HCT116 (cell line): ENCODE measurements around the gene MUC4. TPM values are rescaled to one million over a fixed set of nuclear protein-coding genes. Genes with fewer than 3 reads are reported as not detected.

Experiments
- ATAC-seq: fragments of 200-7000 bp; cut with Tn5 transposase; 2 replicates; pipeline ENCODE4 v1.9.1; 2020; ENCODE audit warnings: mild to moderate bottlenecking, moderate library complexity
- BruUV-seq: library from RNA; stranded (reverse); fragments of 400-500 nt; replicated peaks from 2 replicates; lab custom pipeline; 2021; lab: Mats Ljungman, UMichigan
- CTCF ChIA-PET: fragments of 300-600 bp; sonication (Branson Sonifier 250); formaldehyde crosslinking; loops from one replicate; lab custom pipeline; 2021; ENCODE audit warnings: antibody characterized with exemption; lab: Charles Lee
- POLR2A ChIA-PET: fragments of 300-600, 350-600 bp; sonication (Branson Sonifier 250); formaldehyde crosslinking; loops from one replicate; lab custom pipeline; 2021; ENCODE audit warnings: antibody characterized with exemption; lab: Charles Lee
- RAD21 ChIA-PET, 2 experiments: fragments of 300-600 bp; sonication (Branson Sonifier 250); formaldehyde crosslinking; loops; one replicate each; lab custom pipeline; 2023; ENCODE audit warnings: low total read pairs in 2 of 2; ENCODE audit not compliant: uncharacterized antibody in 2 of 2, unreplicated experiment in 2 of 2, low non-redundant PET in 1 of 2; lab: Charles Lee
- DNase-seq: peaks from one replicate; pipeline ENCODE4 v3.0.0-alpha.2; 2010; ENCODE audit warnings: low read depth, low spot score
- H2AFZ ChIP-seq: fragments of 200-600 bp; shearing (Covaris generic), sonication (generic); 2 replicates; pipeline ENCODE4 v1.6.1; 2017; ENCODE audit warnings: low read depth, mixed run types, mixed read lengths, antibody characterized with exemption, low read length; ENCODE audit not compliant: poor library complexity, severe bottlenecking
- H3K27ac ChIP-seq: 2 replicates; pipeline ENCODE4 v1.5.1; 2012; ENCODE audit warnings: low read depth, low read length
- H3K27me3 ChIP-seq: fragments of 200-600 bp; sonication (generic); 2 replicates; pipeline ENCODE4 v1.6.1; 2016; ENCODE audit warnings: mixed run types, low read length, mixed read lengths; ENCODE audit not compliant: insufficient read depth
- H3K36me3 ChIP-seq, 2 experiments: fragments of 200-500 bp in 1 of 2; fragments of 200-600 bp in 1 of 2; sonication (Bioruptor generic) in 1 of 2; sonication (generic) in 1 of 2; 2 replicates each; pipeline versions ENCODE4 v1.5.1 to v1.6.1; 2014 to 2016; ENCODE audit warnings: low read length in 2 of 2, inconsistent platforms in 1 of 2, mixed read lengths in 1 of 2, mixed run types in 1 of 2; ENCODE audit not compliant: insufficient read depth in 2 of 2, control insufficient read depth in 1 of 2
- H3K4me1 ChIP-seq, 2 experiments: fragments of 200-600 bp in 1 of 2; sonication (generic) in 1 of 2; 2 replicates each; pipeline versions ENCODE4 v1.5.1 to v1.6.1; 2012 to 2017; ENCODE audit warnings: low read length in 2 of 2, inconsistent platforms in 1 of 2, mild to moderate bottlenecking in 1 of 2, mixed read lengths in 1 of 2, mixed run types in 1 of 2, moderate library complexity in 1 of 2; ENCODE audit not compliant: insufficient read depth in 2 of 2, control insufficient read depth in 1 of 2
- H3K4me2 ChIP-seq: fragments of 200-600 bp; sonication (generic); 2 replicates; pipeline ENCODE4 v1.6.1; 2017; ENCODE audit warnings: mixed run types, low read length, mixed read lengths
- H3K4me3 ChIP-seq, 2 experiments: fragments of 200-600 bp in 1 of 2; sonication (generic) in 1 of 2; replicated peaks in 1 of 2; 2 replicates each; pipeline ENCODE4 v1.5.1; 2011 to 2016; ENCODE audit warnings: low read length in 2 of 2, control low read depth in 1 of 2, low read depth in 1 of 2, mild to moderate bottlenecking in 1 of 2, mixed read lengths in 1 of 2, mixed run types in 1 of 2
- H3K79me2 ChIP-seq: fragments of 200-600 bp; sonication (generic); 2 replicates; pipeline ENCODE4 v1.6.1; 2017; ENCODE audit warnings: mild to moderate bottlenecking, mixed run types, low read length, moderate library complexity, mixed read lengths; ENCODE audit not compliant: insufficient read depth
- H3K9ac ChIP-seq: fragments of 200-600 bp; sonication (generic); 2 replicates; pipeline ENCODE4 v1.6.1; 2016; ENCODE audit warnings: low read length, mixed read lengths
- H3K9me2 ChIP-seq: fragments of 200-600 bp; sonication (generic), shearing (Covaris generic); 2 replicates; pipeline ENCODE4 v1.6.1; 2017; ENCODE audit warnings: mixed run types, mild to moderate bottlenecking, moderate library complexity; ENCODE audit not compliant: insufficient read depth
- H3K9me3 ChIP-seq, 2 experiments: fragments of 200-500 bp in 1 of 2; fragments of 200-600 bp in 1 of 2; sonication (Bioruptor generic) in 1 of 2; sonication (generic) in 1 of 2; 2 replicates each; pipeline ENCODE4 v1.6.1; 2014 to 2017; ENCODE audit warnings: low read length in 2 of 2, mixed read lengths in 2 of 2, inconsistent platforms in 1 of 2, low read depth in 1 of 2, mild to moderate bottlenecking in 1 of 2, mixed run types in 1 of 2, moderate library complexity in 1 of 2; ENCODE audit not compliant: control insufficient read depth in 1 of 2, insufficient read depth in 1 of 2
- H4K20me1 ChIP-seq: fragments of 200-600 bp; sonication (generic), shearing (Covaris generic); 2 replicates; pipeline ENCODE4 v1.6.1; 2017; ENCODE audit warnings: mixed run types, mild to moderate bottlenecking, moderate library complexity; ENCODE audit not compliant: insufficient read depth
- EGR1 ChIP-seq: IDR thresholded peaks from 2 replicates; pipeline ENCODE4 v1.6.1; 2012; ENCODE audit warnings: low read depth
- ELF1 ChIP-seq: IDR thresholded peaks from 2 replicates; pipeline ENCODE4 v1.6.1; 2012; ENCODE audit warnings: low read depth, borderline replicate concordance
- EZH2 ChIP-seq: fragments of 200-600 bp; sonication (generic); IDR thresholded peaks from 2 replicates; pipeline ENCODE4 v1.6.1; 2017; ENCODE audit warnings: antibody characterized with exemption, mixed run types
- EZH2phosphoT487 ChIP-seq: fragments of 200-600 bp; IDR thresholded peaks from 2 replicates; pipeline ENCODE4 v1.6.1; 2018; ENCODE audit warnings: antibody characterized with exemption, borderline replicate concordance
- FOSL1 ChIP-seq: IDR thresholded peaks from 2 replicates; pipeline ENCODE4 v1.6.1; 2012; ENCODE audit warnings: low read depth
- JUND ChIP-seq: IDR thresholded peaks from 2 replicates; pipeline ENCODE4 v1.6.1; 2012
- POLR2AphosphoS5 ChIP-seq: IDR thresholded peaks from 2 replicates; pipeline ENCODE4 v1.6.1; 2011; ENCODE audit warnings: mild to moderate bottlenecking, low read depth, low read length, moderate library complexity
- SIN3A ChIP-seq: IDR thresholded peaks from 2 replicates; pipeline ENCODE4 v1.6.1; 2012; ENCODE audit warnings: low read depth
- SP1 ChIP-seq: IDR thresholded peaks from 2 replicates; pipeline ENCODE4 v1.6.1; 2012; ENCODE audit warnings: low read depth
- YY1 ChIP-seq: IDR thresholded peaks from 2 replicates; pipeline ENCODE4 v1.6.1; 2011; ENCODE audit warnings: low read length, low read depth, moderate library complexity, mild to moderate bottlenecking; ENCODE audit not compliant: insufficient replicate concordance; ENCODE audit errors: extremely low read depth
- intact Hi-C: fragments of 100-400 bp; cut with micrococcal nuclease; formaldehyde crosslinking; loops from 2 replicates; pipeline ENCODE4 v1.10.0; 2022
- total RNA-seq: library from RNA; stranded (reverse); gene quantifications from one replicate; pipeline ENCODE4 v1.2.1, GENCODE V29; 2021; ENCODE audit not compliant: unreplicated experiment
- TF ChIP-seq, protein P1 (sequence below): IDR thresholded peaks from 2 replicates; pipeline ENCODE4 v1.6.1; 2012; ENCODE audit warnings: low read depth
- TF ChIP-seq, protein P2 (sequence below), 3 experiments: fragments of 200-600 bp in 1 of 3; sonication (generic) in 1 of 3; IDR thresholded peaks in 2 of 3; conservative IDR thresholded peaks in 1 of 3; 2 replicates each; pipeline ENCODE4 v1.5.1; 2012 to 2017; ENCODE audit warnings: low read depth in 2 of 3, low read length in 2 of 3, antibody characterized with exemption in 1 of 3, borderline replicate concordance in 1 of 3, control low read depth in 1 of 3, mild to moderate bottlenecking in 1 of 3, mixed read lengths in 1 of 3, mixed run types in 1 of 3, moderate library complexity in 1 of 3; ENCODE audit not compliant: insufficient read depth in 1 of 3
- TF ChIP-seq, protein P3 (sequence below): IDR thresholded peaks from 2 replicates; pipeline ENCODE4 v1.6.1; 2012
- TF ChIP-seq, protein P4 (sequence below): IDR thresholded peaks from 2 replicates; pipeline ENCODE4 v1.6.1; 2011; ENCODE audit warnings: mild to moderate bottlenecking, low read length, moderate library complexity; ENCODE audit not compliant: insufficient replicate concordance; ENCODE audit errors: extremely low read depth

Gene MUC4
- total RNA-seq, 1 experiment from 2014 or later, result 0.64 TPM

DNA sequence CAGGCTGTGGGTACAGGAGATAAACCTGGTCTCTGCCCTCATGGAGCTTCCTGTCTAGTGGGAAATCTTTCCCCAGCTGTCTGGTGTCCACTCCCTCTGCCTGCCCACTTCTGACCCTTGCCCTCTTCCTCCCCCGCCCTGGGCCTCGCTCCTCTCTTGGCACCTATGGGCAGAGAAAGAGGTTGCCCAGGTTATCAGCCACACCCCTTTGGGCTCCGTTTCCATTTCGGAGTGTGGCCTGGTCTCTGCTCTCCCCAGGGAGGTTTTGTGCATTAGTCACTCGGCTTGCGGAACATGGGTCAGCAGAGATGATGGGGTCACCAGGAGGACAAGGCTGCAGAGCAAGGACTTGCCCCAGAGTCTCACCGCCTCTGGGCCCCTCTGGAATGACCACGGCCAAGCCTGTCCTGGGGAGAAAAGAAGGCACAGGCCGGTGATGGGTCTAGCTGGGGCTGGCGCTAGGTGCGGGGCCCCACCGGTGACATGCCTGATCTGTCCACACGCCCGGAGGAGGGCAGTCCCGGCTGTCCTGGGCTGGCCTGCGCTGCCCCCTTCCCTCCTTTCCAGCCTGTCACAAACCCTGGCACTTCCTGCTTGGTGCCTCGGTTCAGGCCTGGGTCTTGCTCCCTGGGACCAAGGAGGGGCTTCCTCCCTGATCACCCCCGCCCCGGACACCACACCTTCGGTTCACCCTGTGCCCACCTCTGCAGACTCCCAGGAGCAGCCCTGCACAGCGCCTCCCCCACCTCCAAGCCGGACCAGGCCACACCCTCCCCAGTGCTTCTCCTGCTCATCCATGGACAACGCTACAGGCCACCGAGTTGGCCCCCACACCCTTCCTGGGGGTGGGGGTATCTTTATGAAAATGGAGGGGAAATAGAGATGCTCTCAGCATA lies 35.6 kb upstream of the MUC4 start (continued):
- TF ChIP-seq, protein P1, sequence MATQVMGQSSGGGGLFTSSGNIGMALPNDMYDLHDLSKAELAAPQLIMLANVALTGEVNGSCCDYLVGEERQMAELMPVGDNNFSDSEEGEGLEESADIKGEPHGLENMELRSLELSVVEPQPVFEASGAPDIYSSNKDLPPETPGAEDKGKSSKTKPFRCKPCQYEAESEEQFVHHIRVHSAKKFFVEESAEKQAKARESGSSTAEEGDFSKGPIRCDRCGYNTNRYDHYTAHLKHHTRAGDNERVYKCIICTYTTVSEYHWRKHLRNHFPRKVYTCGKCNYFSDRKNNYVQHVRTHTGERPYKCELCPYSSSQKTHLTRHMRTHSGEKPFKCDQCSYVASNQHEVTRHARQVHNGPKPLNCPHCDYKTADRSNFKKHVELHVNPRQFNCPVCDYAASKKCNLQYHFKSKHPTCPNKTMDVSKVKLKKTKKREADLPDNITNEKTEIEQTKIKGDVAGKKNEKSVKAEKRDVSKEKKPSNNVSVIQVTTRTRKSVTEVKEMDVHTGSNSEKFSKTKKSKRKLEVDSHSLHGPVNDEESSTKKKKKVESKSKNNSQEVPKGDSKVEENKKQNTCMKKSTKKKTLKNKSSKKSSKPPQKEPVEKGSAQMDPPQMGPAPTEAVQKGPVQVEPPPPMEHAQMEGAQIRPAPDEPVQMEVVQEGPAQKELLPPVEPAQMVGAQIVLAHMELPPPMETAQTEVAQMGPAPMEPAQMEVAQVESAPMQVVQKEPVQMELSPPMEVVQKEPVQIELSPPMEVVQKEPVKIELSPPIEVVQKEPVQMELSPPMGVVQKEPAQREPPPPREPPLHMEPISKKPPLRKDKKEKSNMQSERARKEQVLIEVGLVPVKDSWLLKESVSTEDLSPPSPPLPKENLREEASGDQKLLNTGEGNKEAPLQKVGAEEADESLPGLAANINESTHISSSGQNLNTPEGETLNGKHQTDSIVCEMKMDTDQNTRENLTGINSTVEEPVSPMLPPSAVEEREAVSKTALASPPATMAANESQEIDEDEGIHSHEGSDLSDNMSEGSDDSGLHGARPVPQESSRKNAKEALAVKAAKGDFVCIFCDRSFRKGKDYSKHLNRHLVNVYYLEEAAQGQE, result no peak

DNA sequence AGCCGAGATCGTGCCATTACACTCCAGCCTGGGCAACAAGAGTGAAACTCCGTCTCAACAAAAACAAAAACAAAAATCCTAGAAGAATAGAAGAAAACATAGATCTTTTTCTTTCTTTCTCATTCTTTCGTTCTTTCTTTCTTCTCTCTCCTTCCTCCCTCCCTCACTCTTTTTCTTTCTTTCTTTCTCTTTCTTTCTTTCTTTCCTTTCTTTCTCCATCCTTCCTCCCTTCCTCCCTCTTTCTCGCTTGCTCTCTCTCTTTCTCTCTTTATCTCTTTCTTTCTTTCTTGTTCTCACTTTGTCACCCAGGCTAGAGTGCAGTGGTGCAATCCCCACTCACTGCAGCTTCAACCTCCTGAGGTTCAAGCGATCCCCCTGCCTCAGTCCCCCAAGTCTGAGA lies 33.8 kb upstream of the MUC4 start:
- no peaks in the 10 kb centered on the region for H3K27me3 ChIP-seq
- ATAC-seq (no peak), DNase-seq (no peak)
- H2AFZ ChIP-seq, result no peak overlapping the region
- ChIA-PET POLR2A (no interaction called here), CTCF (no interaction called here), RAD21 (no interaction called here)
- peaks cover 12 to 18% of the 10 kb centered on the region in 2 experiments for H3K4me1 ChIP-seq
- peaks cover 0 to 7% of the 10 kb centered on the region in 2 experiments; a peak in 1 of 4 replicates for H3K9me3 ChIP-seq
- H3K27ac ChIP-seq, result no peak overlapping the region
- H3K4me3 ChIP-seq, result no peak overlapping the region
- H4K20me1 ChIP-seq, result no peaks in the 10 kb centered on the region
- BruUV-seq, result no TSS peak
- 0 out of 4 replicates have a peak, but pooled peaks cover 0 to 5% of the 10 kb centered on the region in 2 experiments for H3K36me3 ChIP-seq
- no peaks in the 10 kb centered on the region for H3K79me2 ChIP-seq
- intact Hi-C loops, result loop anchor here (2.0 kb wide), 1 partner anchor 37 kb away; no protein-coding TSS in a partner anchor
- H3K9me2 ChIP-seq, result no peaks in the 10 kb centered on the region
- H3K4me2 ChIP-seq, result no peak overlapping the region
- TF ChIP-seq JUND (no peak), FOSL1 (no peak), SP1 (no peak), ELF1 (no peak), SIN3A (no peak), YY1 (no peak), EZH2phosphoT487 (no peak), EZH2 (no peak), EGR1 (no peak), POLR2AphosphoS5 (no peak)
- TF ChIP-seq, protein P2, sequence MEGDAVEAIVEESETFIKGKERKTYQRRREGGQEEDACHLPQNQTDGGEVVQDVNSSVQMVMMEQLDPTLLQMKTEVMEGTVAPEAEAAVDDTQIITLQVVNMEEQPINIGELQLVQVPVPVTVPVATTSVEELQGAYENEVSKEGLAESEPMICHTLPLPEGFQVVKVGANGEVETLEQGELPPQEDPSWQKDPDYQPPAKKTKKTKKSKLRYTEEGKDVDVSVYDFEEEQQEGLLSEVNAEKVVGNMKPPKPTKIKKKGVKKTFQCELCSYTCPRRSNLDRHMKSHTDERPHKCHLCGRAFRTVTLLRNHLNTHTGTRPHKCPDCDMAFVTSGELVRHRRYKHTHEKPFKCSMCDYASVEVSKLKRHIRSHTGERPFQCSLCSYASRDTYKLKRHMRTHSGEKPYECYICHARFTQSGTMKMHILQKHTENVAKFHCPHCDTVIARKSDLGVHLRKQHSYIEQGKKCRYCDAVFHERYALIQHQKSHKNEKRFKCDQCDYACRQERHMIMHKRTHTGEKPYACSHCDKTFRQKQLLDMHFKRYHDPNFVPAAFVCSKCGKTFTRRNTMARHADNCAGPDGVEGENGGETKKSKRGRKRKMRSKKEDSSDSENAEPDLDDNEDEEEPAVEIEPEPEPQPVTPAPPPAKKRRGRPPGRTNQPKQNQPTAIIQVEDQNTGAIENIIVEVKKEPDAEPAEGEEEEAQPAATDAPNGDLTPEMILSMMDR (IDR thresholded peaks at IDR 0.05 in 2 of 3, conservative IDR thresholded peaks at IDR 0.05 in 1 of 3; ENCODE audit: borderline replicate concordance in 1 of 3, insufficient read depth in 1 of 3, low read depth in 2 of 3, low read length in 2 of 3), result no peak
- TF ChIP-seq, protein P3, sequence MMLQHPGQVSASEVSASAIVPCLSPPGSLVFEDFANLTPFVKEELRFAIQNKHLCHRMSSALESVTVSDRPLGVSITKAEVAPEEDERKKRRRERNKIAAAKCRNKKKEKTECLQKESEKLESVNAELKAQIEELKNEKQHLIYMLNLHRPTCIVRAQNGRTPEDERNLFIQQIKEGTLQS, result no peak
- TF ChIP-seq, protein P4, sequence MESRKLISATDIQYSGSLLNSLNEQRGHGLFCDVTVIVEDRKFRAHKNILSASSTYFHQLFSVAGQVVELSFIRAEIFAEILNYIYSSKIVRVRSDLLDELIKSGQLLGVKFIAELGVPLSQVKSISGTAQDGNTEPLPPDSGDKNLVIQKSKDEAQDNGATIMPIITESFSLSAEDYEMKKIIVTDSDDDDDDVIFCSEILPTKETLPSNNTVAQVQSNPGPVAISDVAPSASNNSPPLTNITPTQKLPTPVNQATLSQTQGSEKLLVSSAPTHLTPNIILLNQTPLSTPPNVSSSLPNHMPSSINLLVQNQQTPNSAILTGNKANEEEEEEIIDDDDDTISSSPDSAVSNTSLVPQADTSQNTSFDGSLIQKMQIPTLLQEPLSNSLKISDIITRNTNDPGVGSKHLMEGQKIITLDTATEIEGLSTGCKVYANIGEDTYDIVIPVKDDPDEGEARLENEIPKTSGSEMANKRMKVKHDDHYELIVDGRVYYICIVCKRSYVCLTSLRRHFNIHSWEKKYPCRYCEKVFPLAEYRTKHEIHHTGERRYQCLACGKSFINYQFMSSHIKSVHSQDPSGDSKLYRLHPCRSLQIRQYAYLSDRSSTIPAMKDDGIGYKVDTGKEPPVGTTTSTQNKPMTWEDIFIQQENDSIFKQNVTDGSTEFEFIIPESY, result no peak
- H3K9ac ChIP-seq, result no peak overlapping the region
